Left forelimb (tissue), 1 donor: ENCODE measurements around the gene DKK3.

ENCODE experiments used
- DNase-seq: peaks from one replicate; pipeline ENCODE4 v3.0.0-alpha.2; 2018; ENCODE audit warnings: low spot score

The DKK3 gene

GRCh38 chr11:12003336-12003735 lies 5.1 kb downstream of the DKK3 start:
- DNase-seq = no peak

- DNase-seq = no peak
These were observed 7.2 kb downstream of the DKK3 start for GRCh38 chr11:12001186-12001585.

DNA sequence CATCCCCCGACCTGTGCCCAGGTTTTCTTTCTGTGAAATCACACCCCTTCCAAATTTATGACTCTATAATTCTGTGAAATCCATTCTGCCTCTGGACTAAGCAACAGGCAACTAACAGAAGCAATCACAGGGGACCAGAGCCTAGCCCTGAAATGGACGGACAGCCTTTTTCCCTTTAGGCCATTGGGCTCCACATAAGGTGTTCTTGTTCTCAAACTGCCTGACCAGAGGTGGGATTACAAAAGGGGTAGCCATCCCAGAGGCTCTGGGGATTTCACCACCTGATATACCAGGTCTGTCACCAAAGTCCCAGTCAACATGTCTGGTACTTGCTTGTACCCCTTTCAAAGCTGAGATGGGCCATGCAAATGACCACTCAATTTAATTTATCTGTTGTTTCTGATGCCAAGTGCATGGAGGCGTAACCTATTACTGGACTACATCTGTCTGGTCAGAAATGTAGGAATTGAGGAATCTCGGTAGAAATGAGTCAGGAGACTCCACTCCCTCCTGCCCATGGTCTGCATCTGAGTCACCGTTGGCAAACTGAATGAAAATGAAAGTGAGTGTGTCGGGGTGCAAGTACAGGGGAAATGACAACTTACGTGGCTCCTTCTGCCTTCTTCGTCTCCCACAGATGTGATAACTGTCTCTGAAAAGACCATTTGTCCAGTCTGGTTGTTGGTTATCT lies 10.2 kb downstream of the DKK3 start:
- DNase-seq = no peak

DNA sequence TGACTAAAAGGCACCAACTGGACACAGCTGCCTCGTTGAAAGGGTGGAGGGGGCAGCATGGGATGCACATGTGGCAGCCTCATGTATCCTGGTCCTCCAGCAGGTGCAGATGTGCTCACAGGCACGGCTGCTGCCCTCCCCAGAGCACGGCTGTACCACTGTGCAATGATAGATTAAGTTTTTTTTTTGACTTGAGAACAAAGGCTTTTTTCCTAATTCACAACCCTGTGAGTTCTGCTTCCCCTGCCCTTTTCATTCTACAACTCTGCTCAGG lies 11.4 kb downstream of the DKK3 start:
- DNase-seq = no peak

DNA sequence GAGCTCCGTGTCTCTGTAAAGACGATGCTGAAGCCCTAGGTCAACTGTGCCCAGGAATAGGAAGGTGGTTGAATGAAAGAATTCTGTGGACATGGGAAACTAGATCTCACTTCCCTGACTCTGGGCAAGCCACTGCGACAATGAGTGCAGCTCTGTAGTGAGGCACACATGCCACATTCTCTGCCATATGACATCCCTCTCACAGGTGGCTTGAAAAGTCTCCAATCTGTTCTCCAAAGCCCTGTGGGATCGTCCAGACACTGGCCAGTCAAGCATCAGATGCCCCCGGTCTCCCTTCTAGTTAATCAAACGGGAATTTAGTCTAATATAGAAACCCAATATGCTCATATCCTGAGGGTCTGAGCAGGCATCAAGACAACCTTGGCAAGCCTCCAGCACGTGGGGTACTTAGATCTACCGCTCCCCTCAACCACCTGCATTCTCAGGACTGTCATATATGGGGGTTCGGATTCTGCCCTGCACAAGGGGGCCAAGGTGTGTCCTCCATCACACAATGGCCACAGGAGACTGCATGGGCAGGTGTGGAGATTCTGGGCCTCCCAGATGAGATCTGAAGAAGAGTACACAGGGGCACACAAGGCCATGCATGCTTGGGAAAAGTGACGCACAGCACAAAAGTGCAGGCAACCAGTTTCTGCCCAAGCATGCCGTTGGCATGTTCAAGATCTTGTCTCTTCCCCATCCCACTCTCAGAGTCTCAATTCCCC lies 11.9 kb downstream of the DKK3 start:
- DNase-seq = no peak

DNA sequence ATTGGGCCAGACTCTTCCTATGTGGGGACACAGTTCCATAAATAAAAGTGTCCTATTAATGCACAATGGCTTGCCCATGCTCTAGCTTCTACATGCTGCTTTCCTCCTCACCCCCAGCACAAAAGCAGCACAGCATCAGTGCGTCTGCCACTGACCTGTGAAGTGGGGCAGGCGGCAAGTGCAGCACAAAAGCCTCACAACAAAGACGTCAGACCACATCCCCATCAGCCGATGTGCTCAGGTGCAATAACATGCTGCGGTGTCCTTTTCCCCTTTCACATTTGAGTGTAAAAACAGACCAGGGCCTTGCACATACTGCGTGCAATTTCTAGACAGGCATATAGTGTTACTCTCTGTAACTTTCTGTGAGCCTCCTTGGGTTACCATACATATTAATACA lies 12.8 kb downstream of the DKK3 start:
- DNase-seq = no peak

- no peak for DNase-seq
These were observed 14.6 kb downstream of the DKK3 start for GRCh38 chr11:11993839-11994238.

- no peak for DNase-seq
These were observed 15.9 kb downstream of the DKK3 start for GRCh38 chr11:11992257-11993212.

- no peak for DNase-seq
These were observed 18.4 kb downstream of the DKK3 start for GRCh38 chr11:11989774-11990744.

DNA sequence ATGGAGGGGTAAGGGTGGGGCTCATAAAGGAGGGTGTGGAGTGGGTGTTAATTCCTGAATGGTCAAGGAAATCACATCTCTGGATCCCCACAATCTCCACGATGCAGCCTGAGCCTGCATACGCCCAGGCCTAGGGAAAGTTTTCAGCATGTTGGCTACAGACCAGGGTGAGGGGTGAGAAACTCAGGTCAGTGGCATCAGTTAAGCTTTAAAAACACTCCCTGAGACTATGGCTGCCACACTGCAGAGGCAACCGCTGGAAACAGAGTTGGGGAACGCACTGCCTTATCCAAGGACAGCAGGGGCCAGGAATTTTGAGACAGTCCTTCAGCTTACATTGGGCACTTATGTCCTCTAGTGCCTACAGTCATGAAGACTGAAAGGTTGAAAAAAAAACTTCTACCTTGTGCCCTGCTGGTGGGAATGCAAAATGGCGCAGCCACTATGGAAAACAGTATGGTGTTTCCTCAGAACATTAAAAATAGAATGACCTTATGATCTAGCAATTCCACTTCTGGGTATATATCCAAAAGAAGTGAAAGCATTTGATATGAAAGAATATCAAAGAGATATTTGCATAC lies 19.7 kb downstream of the DKK3 start:
- DNase-seq = peak; percentile 54

GRCh38 chr11:11988099-11988651 lies 20.3 kb downstream of the DKK3 start:
- DNase-seq = peak; percentile 36

GRCh38 chr11:11987503-11988022 lies 20.9 kb downstream of the DKK3 start:
- no peak for DNase-seq

DNA sequence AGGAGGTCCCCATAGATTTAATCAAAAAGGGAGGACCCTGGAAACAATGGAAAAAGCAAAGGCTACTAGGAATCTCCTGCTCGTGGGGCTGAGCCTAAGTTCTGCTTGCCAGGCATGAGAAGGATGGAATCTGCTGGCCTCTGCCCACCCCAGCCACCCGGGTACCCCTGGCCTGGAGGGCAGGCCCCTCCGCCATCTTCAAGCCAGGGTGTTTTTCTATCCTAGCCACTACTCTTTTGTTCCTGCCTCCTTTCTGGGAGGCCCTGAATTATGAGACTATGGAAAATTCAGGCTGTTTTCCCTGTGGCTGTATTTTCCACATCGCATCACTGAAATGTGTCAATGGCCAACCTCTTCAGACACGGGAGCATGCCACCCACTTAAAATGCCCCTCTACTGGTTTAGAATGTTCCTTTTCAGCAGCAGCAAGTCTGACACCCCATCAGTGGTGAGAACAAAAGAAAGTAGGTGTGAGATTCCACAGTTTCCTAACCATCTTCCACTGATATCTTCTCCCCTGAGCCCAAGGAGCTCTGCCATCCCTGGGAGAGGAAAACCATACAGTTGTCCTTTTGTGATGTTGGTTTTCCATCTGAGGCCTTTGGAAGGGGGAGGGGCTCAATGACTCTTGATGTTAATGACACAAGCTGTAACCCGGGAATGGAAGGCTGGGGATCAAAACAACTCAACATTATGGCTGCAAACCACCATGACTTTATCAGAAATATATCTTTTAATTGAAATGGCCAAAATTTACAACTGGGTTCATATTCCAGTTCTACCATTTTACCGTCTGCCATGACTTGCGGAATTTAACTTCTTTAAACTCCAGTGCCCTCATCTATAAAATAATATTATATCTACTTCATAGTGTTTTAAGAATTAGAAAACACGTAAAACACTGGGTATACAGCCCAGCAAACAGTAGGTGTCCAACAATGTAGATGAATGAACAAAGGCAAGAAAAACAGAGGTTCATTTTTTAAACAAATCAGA lies 22.2 kb downstream of the DKK3 start:
- peak; percentile 41 for DNase-seq

DNA sequence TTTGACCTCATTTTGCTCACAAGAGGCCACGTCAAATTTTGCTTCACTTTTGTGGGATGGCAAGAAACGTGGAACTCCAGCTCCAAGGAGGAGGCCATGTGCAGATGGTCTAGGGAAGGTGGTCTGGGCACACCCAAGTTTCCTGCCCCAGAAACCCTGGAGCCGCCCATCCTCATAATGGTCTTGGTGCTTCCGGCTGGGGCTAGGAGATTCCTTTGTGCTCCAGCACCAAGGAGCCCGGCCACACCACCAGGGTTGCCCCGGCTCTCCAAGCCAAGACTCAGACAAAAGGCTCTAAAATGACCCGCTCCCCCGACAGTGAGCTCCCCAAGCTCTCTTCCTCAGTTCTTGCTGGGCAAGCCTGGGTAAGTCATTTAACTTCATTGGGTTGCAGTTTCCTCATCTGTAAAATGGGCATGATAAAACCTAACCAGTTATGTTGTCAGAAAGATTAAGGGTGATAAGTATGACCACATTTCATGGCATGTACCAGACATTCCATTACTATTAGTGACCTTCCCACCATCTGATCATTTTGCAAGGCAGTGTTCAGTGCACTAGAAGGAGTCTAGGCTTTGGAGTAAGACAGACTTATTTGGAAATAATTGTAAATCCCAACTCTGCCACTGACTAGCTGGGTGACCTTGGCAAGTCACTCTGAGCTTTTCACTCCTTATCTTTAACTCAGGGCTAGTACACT lies 23.3 kb downstream of the DKK3 start:
- DNase-seq = peak; percentile 9

DNA sequence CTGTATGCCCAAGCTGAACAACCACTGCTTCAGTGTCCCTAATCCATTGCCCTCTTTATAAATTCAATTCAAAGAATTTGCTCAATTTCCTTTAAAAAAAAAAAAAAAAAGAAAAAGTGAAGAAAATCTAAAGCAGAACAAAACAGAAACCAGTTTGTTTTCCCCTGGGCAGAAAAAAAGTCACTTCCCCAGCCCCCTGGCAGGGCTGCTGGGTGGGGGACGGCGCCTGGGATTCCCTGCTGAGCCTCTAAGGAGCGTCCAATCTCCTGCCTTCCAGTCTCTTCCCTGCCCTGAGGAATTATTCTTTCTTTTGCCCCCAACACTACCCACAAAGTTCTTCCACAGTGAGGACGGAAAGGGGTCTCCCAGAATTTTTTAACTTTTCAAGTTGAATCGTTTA lies 23.9 kb downstream of the DKK3 start:
- DNase-seq = no peak

- DNase-seq = peak; percentile 4
These were observed 25.0 kb downstream of the DKK3 start for GRCh38 chr11:11983427-11983826.

DNA sequence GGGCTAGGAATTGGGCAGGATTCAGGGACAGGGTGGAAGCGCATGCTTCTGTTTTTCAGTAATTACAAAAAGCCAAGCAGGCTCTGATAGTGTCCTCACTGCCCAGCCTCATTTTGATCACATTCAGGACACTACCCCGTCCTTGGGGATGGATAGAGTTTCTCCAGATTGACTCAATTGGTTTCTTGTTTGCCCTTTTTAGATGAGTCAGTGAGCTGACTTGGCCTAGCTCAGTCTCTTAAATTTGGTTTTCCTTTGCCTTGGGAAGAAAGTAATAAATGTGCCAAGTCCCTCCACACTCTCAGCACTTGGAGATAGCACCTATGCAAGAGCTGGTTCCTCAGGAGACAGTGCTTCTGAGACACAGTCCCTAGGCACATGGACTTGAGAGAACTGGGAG lies 25.5 kb downstream of the DKK3 start:
- peak; percentile 14 for DNase-seq

GRCh38 chr11:11982461-11982860 lies 26.0 kb downstream of the DKK3 start:
- peak; percentile 40 for DNase-seq

GRCh38 chr11:11981840-11982239 lies 26.6 kb downstream of the DKK3 start:
- peak; percentile 33 for DNase-seq
